ENCODE measurements around the gene NRAS. TPM values are rescaled to one million over a fixed set of nuclear protein-coding genes. Genes with fewer than 3 reads are reported as not detected.

Gene NRAS
- total RNA-seq, 2 experiments from 2014 or later, result 49.1 to 49.9 TPM

DNA sequence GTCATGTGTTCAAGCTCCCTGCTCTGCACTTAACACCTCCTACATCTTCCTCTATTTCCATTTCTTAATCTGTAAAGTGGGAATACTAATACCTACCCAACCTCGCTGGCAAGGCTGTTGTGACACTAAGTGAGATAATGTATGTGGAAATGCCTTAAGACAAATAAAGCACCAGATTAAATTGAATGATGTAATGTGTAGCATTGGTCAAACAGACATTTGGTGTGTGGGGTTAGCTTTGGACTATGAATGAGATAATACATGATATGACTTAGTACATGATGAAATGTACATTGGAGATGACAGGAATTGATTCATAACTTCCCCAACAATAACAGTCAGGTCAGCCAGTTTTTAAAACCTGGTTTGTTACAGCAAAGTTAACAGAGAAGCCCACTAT lies 26.4 kb downstream of the NRAS start:
- peaks cover 37% of the 10 kb centered on the region for H3K27me3 Mint-ChIP-seq

DNA sequence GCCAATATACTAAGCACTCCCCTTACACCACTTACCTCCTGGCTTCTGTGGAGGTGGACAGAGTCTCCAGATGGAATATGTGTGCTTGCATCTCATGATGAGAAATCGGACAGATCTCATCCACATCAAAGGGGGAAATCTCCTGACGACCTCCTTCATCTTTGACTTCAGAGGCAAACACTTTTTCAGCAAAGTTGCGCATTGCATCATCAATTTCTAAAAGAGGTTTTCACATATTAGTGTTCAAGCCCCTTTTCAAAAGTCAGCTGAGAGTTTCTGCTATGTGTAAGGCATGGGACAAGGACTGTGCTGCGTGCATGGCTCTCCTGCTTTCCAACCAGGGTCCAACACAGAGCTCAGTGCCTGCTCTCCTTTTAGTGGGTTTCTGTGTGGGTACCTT lies 28.0 kb downstream of the NRAS start:
- Mint-ChIP-seq H3K36me3 (ENCODE audit: low read depth) (no peaks in the 10 kb centered on the region), H3K4me1 (ENCODE audit: low read depth) (no peaks in the 10 kb centered on the region), H3K9me3 (no peaks in the 10 kb centered on the region), H3K4me3 (no peak overlapping the region), H3K27me3 (peaks cover 39% of the 10 kb centered on the region), H3K27ac (no peak overlapping the region)
- no peak for ATAC-seq
- ChIA-PET POLR2A (no interaction called here), CTCF (no interaction called here)
- intact Hi-C loops (cut with micrococcal nuclease), result no loop called here
- TF ChIP-seq, protein P1, sequence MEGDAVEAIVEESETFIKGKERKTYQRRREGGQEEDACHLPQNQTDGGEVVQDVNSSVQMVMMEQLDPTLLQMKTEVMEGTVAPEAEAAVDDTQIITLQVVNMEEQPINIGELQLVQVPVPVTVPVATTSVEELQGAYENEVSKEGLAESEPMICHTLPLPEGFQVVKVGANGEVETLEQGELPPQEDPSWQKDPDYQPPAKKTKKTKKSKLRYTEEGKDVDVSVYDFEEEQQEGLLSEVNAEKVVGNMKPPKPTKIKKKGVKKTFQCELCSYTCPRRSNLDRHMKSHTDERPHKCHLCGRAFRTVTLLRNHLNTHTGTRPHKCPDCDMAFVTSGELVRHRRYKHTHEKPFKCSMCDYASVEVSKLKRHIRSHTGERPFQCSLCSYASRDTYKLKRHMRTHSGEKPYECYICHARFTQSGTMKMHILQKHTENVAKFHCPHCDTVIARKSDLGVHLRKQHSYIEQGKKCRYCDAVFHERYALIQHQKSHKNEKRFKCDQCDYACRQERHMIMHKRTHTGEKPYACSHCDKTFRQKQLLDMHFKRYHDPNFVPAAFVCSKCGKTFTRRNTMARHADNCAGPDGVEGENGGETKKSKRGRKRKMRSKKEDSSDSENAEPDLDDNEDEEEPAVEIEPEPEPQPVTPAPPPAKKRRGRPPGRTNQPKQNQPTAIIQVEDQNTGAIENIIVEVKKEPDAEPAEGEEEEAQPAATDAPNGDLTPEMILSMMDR (IDR thresholded peaks at IDR 0.05), result no peak
- no peak for DNase-seq

More for the DNA sequence above, 26.4 kb downstream of the NRAS start:
- Mint-ChIP-seq H3K4me3 (no peak overlapping the region), H3K27ac (no peak overlapping the region), H3K4me1 (ENCODE audit: low read depth) (no peaks in the 10 kb centered on the region), H3K9me3 (no peaks in the 10 kb centered on the region), H3K36me3 (ENCODE audit: low read depth) (no peaks in the 10 kb centered on the region)
- ATAC-seq (no peak), DNase-seq (no peak)
- ChIA-PET POLR2A (no interaction called here), CTCF (interaction anchor here (1.2 kb wide), 1 partner anchor 23 kb away, joined by 3 read pairs; no protein-coding TSS in a partner anchor)
- intact Hi-C loops (cut with micrococcal nuclease), result no loop called here
- TF ChIP-seq, protein P1 (IDR thresholded peaks at IDR 0.05), result no peak

DNA sequence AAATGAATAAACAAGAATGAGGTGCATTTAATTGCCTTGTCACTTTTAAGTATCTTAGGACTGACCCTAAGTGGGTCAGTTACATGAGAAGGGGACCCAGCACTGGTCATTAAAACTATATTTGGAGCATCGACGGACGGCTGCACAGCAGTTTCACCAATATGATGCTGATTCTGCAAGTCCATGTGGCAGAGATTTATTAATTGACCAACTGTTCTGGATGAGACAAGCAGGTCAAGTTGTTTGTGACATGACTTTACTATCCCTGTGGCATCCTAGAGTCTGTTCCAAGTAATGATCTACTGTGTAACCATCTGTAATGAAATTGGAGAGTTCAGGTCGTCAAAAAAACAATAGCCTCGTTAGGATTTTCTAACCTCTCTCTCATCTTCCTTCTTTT lies 30.7 kb downstream of the NRAS start:
- TF ChIP-seq, protein P1 (IDR thresholded peaks at IDR 0.05), result no peak
- H3K27me3 Mint-ChIP-seq, result peaks cover 41% of the 10 kb centered on the region
- H3K4me1 Mint-ChIP-seq (ENCODE audit: low read depth), result no peaks in the 10 kb centered on the region
- H3K9me3 Mint-ChIP-seq, result no peaks in the 10 kb centered on the region
- no peak overlapping the region for H3K4me3 Mint-ChIP-seq
- ATAC-seq (no peak), DNase-seq (no peak)
- no peaks in the 10 kb centered on the region for H3K36me3 Mint-ChIP-seq (ENCODE audit: low read depth)
- ChIA-PET CTCF (no interaction called here), POLR2A (no interaction called here)
- intact Hi-C loops (cut with micrococcal nuclease), result no loop called here
- no peak overlapping the region for H3K27ac Mint-ChIP-seq

DNA sequence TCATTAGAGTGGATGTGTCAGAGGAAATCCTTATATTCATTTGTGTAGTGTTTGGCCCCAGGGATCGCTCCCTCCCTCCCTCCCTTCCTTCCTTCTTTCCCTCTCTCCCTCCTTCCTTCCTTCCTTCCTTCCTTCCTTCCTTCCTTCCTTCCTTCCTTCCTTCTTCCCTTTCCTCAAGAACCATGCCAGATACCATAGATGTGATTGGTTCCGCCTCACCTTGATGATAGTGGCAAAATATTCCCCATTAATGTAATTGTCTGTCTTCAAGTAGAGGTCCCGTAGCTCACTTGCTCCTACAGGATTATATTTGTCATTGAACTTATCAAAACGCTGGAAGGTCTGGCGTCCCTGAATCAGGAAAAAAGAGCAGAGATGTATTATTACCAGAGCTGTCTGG lies 38.9 kb downstream of the NRAS start:
- DNase-seq (no peak), ATAC-seq (no peak)
- ChIA-PET POLR2A (no interaction called here), CTCF (no interaction called here)
- TF ChIP-seq, protein P1 (IDR thresholded peaks at IDR 0.05), result no peak
- intact Hi-C loops (cut with micrococcal nuclease), result no loop called here
- Mint-ChIP-seq H3K27ac (no peak overlapping the region), H3K36me3 (ENCODE audit: low read depth) (no peaks in the 10 kb centered on the region), H3K4me3 (no peak overlapping the region), H3K4me1 (ENCODE audit: low read depth) (no peaks in the 10 kb centered on the region), H3K9me3 (no peaks in the 10 kb centered on the region), H3K27me3 (peaks cover 12% of the 10 kb centered on the region)

DNA sequence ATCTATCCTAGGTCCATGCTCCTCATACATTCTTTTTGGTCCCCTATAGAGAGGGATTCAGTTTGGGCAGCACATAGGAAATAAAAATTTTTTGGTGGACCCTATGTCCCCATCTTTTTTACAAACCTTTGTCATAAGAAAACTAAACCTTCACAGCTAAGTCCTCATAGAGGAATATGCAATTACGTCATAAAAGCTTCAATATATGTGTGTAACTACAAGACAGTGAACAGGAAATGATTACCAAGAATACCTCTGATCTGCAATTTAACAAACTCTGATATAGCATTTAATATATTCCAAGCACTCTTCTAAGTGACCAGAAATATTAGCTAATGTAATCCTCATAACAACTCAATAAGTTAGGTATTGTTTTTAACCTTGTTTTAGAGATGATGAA lies 40.5 kb downstream of the NRAS start:
- intact Hi-C loops (cut with micrococcal nuclease), result no loop called here
- Mint-ChIP-seq H3K36me3 (ENCODE audit: low read depth) (no peaks in the 10 kb centered on the region), H3K9me3 (no peaks in the 10 kb centered on the region), H3K27me3 (peaks cover 12% of the 10 kb centered on the region), H3K27ac (no peak overlapping the region), H3K4me1 (ENCODE audit: low read depth) (no peaks in the 10 kb centered on the region), H3K4me3 (no peak overlapping the region)
- DNase-seq (no peak), ATAC-seq (no peak)
- POLR2A ChIA-PET, result interaction anchor here (0.6 kb wide), 1 partner anchor 28 kb away, joined by 3 read pairs; no protein-coding TSS in a partner anchor
- TF ChIP-seq, protein P1 (IDR thresholded peaks at IDR 0.05), result no peak
- CTCF ChIA-PET, result no interaction called here

Measured in activated CD8-positive, alpha-beta T cell treated with anti-CD3 and anti-CD28 coated beads for 36 hours (primary cell).